HEK293 (cell line): ENCODE results near the gene TRMT112.

ENCODE experiments used
- CTCF ChIA-PET: fragments of 350-600 bp; formaldehyde crosslinking; extraction: SDS; loops from one replicate; lab custom pipeline; 2021; ENCODE audit warnings: antibody characterized with exemption; lab: Yijun Ruan, JAX
- POLR2A ChIA-PET: fragments of 300-600 bp; formaldehyde crosslinking; extraction: SDS; loops from one replicate; lab custom pipeline; 2020; ENCODE audit warnings: antibody characterized with exemption, inconsistent platforms; lab: Yijun Ruan, JAX
- H3K27ac ChIP-seq: fragments of 200-500 bp; sonication (Bioruptor generic); 2 replicates; pipeline ENCODE4 v1.5.1; 2014; ENCODE audit warnings: low read depth, low read length, control low read depth, inconsistent platforms; ENCODE audit errors: extremely low read depth
- H3K36me3 ChIP-seq, 2 experiments: fragments of 200-500 bp in 1 of 2; sonication (Bioruptor generic) in 1 of 2; 1 replicate in 1 of 2; 2 replicates in 1 of 2; pipeline ENCODE4 v1.5.1; 2014 to 2017; ENCODE audit warnings: inconsistent platforms in 2 of 2, low read length in 2 of 2; ENCODE audit not compliant: control insufficient read depth in 2 of 2, insufficient read depth in 1 of 2
- H3K4me1 ChIP-seq: fragments of 200-500 bp; sonication (Bioruptor generic); 2 replicates; pipeline ENCODE4 v1.5.1; 2014; ENCODE audit warnings: mild to moderate bottlenecking, low read length, inconsistent platforms; ENCODE audit not compliant: control insufficient read depth, insufficient read depth
- H3K4me3 ChIP-seq: 2 replicates; pipeline ENCODE4 v1.5.1; 2011; ENCODE audit warnings: low read depth, mild to moderate bottlenecking, control low read depth, low read length, moderate library complexity
- H3K9me3 ChIP-seq: fragments of 200-500 bp; sonication (Bioruptor generic); 2 replicates; pipeline ENCODE4 v1.5.1; 2014; ENCODE audit warnings: low read depth, low read length, inconsistent platforms; ENCODE audit not compliant: control insufficient read depth, insufficient read depth
- BCL11A ChIP-seq: fragments of 450-650 bp; formaldehyde crosslinking; IDR thresholded peaks from 2 replicates; pipeline ENCODE4 v1.5.1; 2016; ENCODE audit warnings: low read depth, missing biosample characterization, missing genetic modification characterization
- GLIS2 ChIP-seq: fragments of 450-650 bp; formaldehyde crosslinking; IDR thresholded peaks from 2 replicates; pipeline ENCODE4 v1.5.1; 2016; ENCODE audit warnings: missing biosample characterization, missing genetic modification characterization
- KLF1 ChIP-seq: fragments of 450-650 bp; formaldehyde crosslinking; IDR thresholded peaks from 2 replicates; pipeline ENCODE4 v1.5.1; 2016; ENCODE audit warnings: missing biosample characterization, missing genetic modification characterization
- TCF7L2 ChIP-seq: IDR thresholded peaks from 2 replicates; pipeline ENCODE4 v1.6.1; 2011; ENCODE audit warnings: low read depth, mild to moderate bottlenecking, inconsistent platforms, low read length, moderate library complexity, borderline replicate concordance
- TRIM28 ChIP-seq: IDR thresholded peaks from 2 replicates; pipeline ENCODE4 v1.6.1; 2011; ENCODE audit warnings: low read length, control low read depth, borderline replicate concordance
- YY1 ChIP-seq: fragments of 450-650 bp; formaldehyde crosslinking; IDR thresholded peaks from 2 replicates; pipeline ENCODE4 v1.5.1; 2018; ENCODE audit warnings: missing biosample characterization, missing genetic modification characterization
- ZBTB48 ChIP-seq: fragments of 450-650 bp; formaldehyde crosslinking; IDR thresholded peaks from 2 replicates; pipeline ENCODE4 v1.5.1; 2016; ENCODE audit warnings: missing biosample characterization, missing genetic modification characterization
- ZBTB8A ChIP-seq: fragments of 450-650 bp; formaldehyde crosslinking; IDR thresholded peaks from 2 replicates; pipeline ENCODE4 v1.5.1; 2016; ENCODE audit warnings: missing biosample characterization, missing genetic modification characterization
- ZFHX2 ChIP-seq: fragments of 450-650 bp; formaldehyde crosslinking; conservative IDR thresholded peaks from 2 replicates; pipeline ENCODE4 v1.5.1; 2016; ENCODE audit warnings: missing biosample characterization, missing genetic modification characterization
- ZNF10 ChIP-seq: fragments of 450-650 bp; formaldehyde crosslinking; IDR thresholded peaks from 2 replicates; pipeline ENCODE4 v1.5.1; 2017; ENCODE audit warnings: missing biosample characterization, missing genetic modification characterization
- ZNF114 ChIP-seq: fragments of 450-650 bp; formaldehyde crosslinking; IDR thresholded peaks from 2 replicates; pipeline ENCODE4 v1.5.0; 2017; ENCODE audit warnings: missing biosample characterization, missing genetic modification characterization
- ZNF146 ChIP-seq: fragments of 450-650 bp; formaldehyde crosslinking; IDR thresholded peaks from 2 replicates; pipeline ENCODE4 v1.5.1; 2016; ENCODE audit warnings: missing biosample characterization, missing genetic modification characterization
- ZNF202 ChIP-seq: fragments of 450-650 bp; formaldehyde crosslinking; IDR thresholded peaks from 2 replicates; pipeline ENCODE4 v1.5.1; 2016; ENCODE audit warnings: missing biosample characterization, missing genetic modification characterization, borderline replicate concordance
- ZNF248 ChIP-seq: fragments of 450-650 bp; formaldehyde crosslinking; IDR thresholded peaks from 2 replicates; pipeline ENCODE4 v1.5.1; 2017; ENCODE audit warnings: missing biosample characterization, missing genetic modification characterization
- ZNF292 ChIP-seq: fragments of 450-650 bp; formaldehyde crosslinking; IDR thresholded peaks from 2 replicates; pipeline ENCODE4 v1.5.1; 2016; ENCODE audit warnings: low read depth, missing biosample characterization, missing genetic modification characterization, borderline replicate concordance
- ZNF302 ChIP-seq: fragments of 450-650 bp; formaldehyde crosslinking; IDR thresholded peaks from 2 replicates; pipeline ENCODE4 v1.5.1; 2016; ENCODE audit warnings: missing biosample characterization, missing genetic modification characterization, low read depth
- ZNF335 ChIP-seq: fragments of 450-650 bp; formaldehyde crosslinking; conservative IDR thresholded peaks from 2 replicates; pipeline ENCODE4 v1.5.1; 2016; ENCODE audit warnings: missing biosample characterization, missing genetic modification characterization
- ZNF558 ChIP-seq: fragments of 450-650 bp; formaldehyde crosslinking; IDR thresholded peaks from 2 replicates; pipeline ENCODE4 v1.5.1; 2016; ENCODE audit warnings: missing biosample characterization, missing genetic modification characterization
- ZNF571 ChIP-seq: fragments of 450-650 bp; formaldehyde crosslinking; IDR thresholded peaks from 2 replicates; pipeline ENCODE4 v1.5.0; 2017; ENCODE audit warnings: missing biosample characterization, missing genetic modification characterization
- ZNF626 ChIP-seq: fragments of 450-650 bp; sonication (Bioruptor Pico); formaldehyde crosslinking; IDR thresholded peaks from 2 replicates; pipeline ENCODE4 v1.5.1; 2018; ENCODE audit warnings: missing biosample characterization, missing genetic modification characterization, inconsistent platforms
- ZNF629 ChIP-seq: fragments of 450-650 bp; formaldehyde crosslinking; IDR thresholded peaks from 2 replicates; pipeline ENCODE4 v1.5.1; 2017; ENCODE audit warnings: missing biosample characterization, missing genetic modification characterization
- ZNF830 ChIP-seq: fragments of 450-650 bp; IDR thresholded peaks from 2 replicates; pipeline ENCODE4 v1.5.0; 2018; ENCODE audit warnings: missing biosample characterization, missing genetic modification characterization, low read depth, mild to moderate bottlenecking, moderate library complexity
- ZXDB ChIP-seq: fragments of 450-650 bp; formaldehyde crosslinking; IDR thresholded peaks from 2 replicates; pipeline ENCODE4 v1.5.1; 2016; ENCODE audit warnings: missing biosample characterization, missing genetic modification characterization
- TF ChIP-seq, protein P1 (sequence below): fragments of 450-650 bp; formaldehyde crosslinking; IDR thresholded peaks from 2 replicates; pipeline ENCODE4 v1.5.1; 2016; ENCODE audit warnings: missing biosample characterization, missing genetic modification characterization
- TF ChIP-seq, protein P2 (sequence below): fragments of 450-650 bp; formaldehyde crosslinking; IDR thresholded peaks from 2 replicates; pipeline ENCODE4 v1.5.1; 2016; ENCODE audit warnings: missing biosample characterization, missing genetic modification characterization
- TF ChIP-seq, protein P3 (sequence below): fragments of 450-650 bp; formaldehyde crosslinking; optimal IDR thresholded peaks from 2 replicates; pipeline ENCODE3; 2016; ENCODE audit warnings: missing biosample characterization, mild to moderate bottlenecking, missing genetic modification characterization
- TF ChIP-seq, protein P4 (sequence below): fragments of 450-650 bp; formaldehyde crosslinking; IDR thresholded peaks from 2 replicates; pipeline ENCODE4 v1.5.1; 2016; ENCODE audit warnings: missing biosample characterization, missing genetic modification characterization
- TF ChIP-seq, protein P5 (sequence below): fragments of 450-650 bp; formaldehyde crosslinking; IDR thresholded peaks from 2 replicates; pipeline ENCODE4 v1.5.1; 2017; ENCODE audit warnings: missing biosample characterization, missing genetic modification characterization

TRMT112 gene

DNA sequence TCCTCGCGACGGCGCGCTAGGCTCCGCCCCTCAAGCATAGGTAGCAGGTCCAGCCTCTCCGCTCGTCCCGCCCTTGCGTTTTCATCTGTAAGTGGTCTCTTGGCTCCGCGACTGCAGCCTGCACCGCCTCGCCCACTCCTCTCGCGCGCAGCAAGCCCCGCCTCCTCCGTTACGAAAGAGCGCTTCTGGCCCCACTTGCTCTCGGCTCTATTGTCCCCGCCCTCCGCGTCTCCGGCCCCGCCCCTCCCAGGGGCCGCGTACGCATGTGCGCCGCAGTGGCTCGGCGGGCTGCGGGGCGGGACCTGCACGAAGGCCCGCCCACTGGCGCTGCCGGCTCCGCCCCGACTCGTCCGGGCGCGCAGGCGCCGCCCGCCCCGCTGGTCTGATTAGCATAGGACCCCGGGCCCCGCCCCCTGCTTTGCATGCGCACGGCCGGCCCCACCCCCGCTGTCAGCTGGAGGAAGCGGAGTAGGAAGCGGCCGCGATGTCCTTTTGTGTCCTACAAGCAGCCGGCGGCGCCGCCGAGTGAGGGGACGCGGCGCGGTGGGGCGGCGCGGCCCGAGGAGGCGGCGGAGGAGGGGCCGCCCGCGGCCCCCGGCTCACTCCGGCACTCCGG, 12.2 kb downstream of the TRMT112 start, which contains the start of gene ESRRA (continued):
- TF ChIP-seq, protein P1, sequence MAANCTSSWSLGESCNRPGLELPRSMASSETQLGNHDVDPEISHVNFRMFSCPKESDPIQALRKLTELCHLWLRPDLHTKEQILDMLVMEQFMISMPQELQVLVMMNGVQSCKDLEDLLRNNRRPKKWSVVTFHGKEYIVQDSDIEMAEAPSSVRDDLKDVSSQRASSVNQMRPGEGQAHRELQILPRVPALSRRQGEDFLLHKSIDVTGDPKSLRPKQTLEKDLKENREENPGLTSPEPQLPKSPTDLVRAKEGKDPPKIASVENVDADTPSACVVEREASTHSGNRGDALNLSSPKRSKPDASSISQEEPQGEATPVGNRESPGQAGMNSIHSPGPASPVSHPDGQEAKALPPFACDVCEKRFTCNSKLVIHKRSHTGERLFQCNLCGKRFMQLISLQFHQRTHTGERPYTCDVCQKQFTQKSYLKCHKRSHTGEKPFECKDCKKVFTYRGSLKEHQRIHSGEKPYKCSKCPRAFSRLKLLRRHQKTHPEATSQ (tag by site-specific recombination): no peak
- TF ChIP-seq ZBTB8A (tag by site-specific recombination) (no peak), ZFHX2 (tag by site-specific recombination) (peak; percentile 65), ZNF335 (tag by site-specific recombination) (no peak), ZNF202 (no peak), ZNF10 (tag by site-specific recombination) (no peak), ZNF571 (tag by site-specific recombination) (no peak), ZNF292 (no peak), ZNF830 (tag by site-specific recombination) (no peak), ZNF146 (tag by site-specific recombination) (no peak)

DNA sequence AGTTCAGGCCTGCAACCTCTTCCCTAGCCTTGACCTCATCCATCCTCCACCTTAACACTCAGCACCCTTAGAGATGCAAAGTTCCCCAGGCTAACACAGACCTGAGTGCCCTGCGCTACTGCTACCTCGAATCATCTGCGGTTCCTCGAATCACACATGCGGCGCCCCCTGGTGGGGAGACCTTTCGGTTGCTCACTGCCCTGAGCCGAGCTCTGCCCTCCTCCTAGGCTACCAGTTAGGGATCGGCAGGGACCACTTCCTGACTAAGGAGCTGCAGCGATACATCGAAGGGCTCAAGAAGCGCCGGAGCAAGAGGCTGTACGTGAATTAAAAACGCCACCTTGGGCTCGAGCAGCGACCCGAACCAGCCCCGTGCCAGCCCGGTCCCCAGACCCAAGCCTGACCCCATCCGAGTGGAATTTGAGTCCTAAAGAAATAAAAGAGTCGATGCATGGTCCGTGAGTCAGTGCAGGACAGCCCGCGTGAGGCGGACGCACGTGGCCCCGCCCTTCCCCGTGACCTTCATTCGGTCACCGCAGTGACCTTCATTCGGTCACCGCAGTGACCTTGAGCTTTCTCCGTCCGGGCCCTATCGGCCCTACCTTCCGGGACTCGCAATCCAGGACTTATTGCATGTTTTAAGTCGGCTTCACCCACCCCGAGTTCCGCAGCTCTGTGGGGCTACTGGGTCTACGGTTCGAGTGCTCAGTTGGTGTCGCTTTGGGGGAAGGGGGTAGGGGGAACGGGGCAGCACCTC, 12.9 kb downstream of the TRMT112 start:
- H3K36me3 ChIP-seq: peaks cover 0 to 5% of the 10 kb centered on the region in 2 experiments; a peak in 1 of 3 replicates
- H3K27ac ChIP-seq: peak overlapping the region; percentile 70
- ChIA-PET POLR2A (interaction anchor here (0.9 to 3.6 kb wide), 15 partner anchors 13 to 1463 kb away, joined by 3 to 43 read pairs (median 5); partner anchors contain the start of genes BAD, FKBP2, GPR137 and NUDT22), CTCF (interaction anchor here (0.5 to 5.8 kb wide), 47 partner anchors 9 to 1783 kb away, joined by 3 to 81 read pairs (median 5); partner anchors contain the start of genes BAD, FERMT3, FKBP2 and MARK2)
- H3K9me3 ChIP-seq: no peaks in the 10 kb centered on the region
- no peaks in the 10 kb centered on the region for H3K4me1 ChIP-seq
- peak overlapping the region; percentile 46 for H3K4me3 ChIP-seq
- 0 out of 2 replicates have a peak, but pooled peaks have one; percentile 23 for TF ChIP-seq ZXDB
- peak; percentile 99 for TF ChIP-seq ZBTB48 (tag by site-specific recombination)
- TF ChIP-seq ZNF629 (tag by site-specific recombination): peak; percentile 19; the same call in 1 of the 2 replicates
- TF ChIP-seq, protein P2, sequence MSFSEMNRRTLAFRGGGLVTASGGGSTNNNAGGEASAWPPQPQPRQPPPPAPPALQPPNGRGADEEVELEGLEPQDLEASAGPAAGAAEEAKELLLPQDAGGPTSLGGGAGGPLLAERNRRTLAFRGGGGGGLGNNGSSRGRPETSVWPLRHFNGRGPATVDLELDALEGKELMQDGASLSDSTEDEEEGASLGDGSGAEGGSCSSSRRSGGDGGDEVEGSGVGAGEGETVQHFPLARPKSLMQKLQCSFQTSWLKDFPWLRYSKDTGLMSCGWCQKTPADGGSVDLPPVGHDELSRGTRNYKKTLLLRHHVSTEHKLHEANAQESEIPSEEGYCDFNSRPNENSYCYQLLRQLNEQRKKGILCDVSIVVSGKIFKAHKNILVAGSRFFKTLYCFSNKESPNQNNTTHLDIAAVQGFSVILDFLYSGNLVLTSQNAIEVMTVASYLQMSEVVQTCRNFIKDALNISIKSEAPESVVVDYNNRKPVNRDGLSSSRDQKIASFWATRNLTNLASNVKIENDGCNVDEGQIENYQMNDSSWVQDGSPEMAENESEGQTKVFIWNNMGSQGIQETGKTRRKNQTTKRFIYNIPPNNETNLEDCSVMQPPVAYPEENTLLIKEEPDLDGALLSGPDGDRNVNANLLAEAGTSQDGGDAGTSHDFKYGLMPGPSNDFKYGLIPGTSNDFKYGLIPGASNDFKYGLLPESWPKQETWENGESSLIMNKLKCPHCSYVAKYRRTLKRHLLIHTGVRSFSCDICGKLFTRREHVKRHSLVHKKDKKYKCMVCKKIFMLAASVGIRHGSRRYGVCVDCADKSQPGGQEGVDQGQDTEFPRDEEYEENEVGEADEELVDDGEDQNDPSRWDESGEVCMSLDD: peak; percentile 21; the same call in 1 of the 2 replicates
- 0 out of 2 replicates have a peak, but pooled peaks have one; percentile 14 for TF ChIP-seq GLIS2
- no peak for TF ChIP-seq ZNF626 (tag by site-specific recombination)
- TF ChIP-seq ZNF248 (tag by site-specific recombination): no peak
- 0 out of 2 replicates have a peak, but pooled peaks have one; percentile 9 for TF ChIP-seq KLF1 (tag by site-specific recombination)
- no peak for TF ChIP-seq ZNF114 (tag by site-specific recombination)
- TF ChIP-seq BCL11A (tag by site-specific recombination): peak; percentile 71; the same call in 1 of the 2 replicates
- TF ChIP-seq ZNF558 (tag by site-specific recombination): no peak
- TF ChIP-seq TCF7L2: no peak
- TF ChIP-seq, protein P3, sequence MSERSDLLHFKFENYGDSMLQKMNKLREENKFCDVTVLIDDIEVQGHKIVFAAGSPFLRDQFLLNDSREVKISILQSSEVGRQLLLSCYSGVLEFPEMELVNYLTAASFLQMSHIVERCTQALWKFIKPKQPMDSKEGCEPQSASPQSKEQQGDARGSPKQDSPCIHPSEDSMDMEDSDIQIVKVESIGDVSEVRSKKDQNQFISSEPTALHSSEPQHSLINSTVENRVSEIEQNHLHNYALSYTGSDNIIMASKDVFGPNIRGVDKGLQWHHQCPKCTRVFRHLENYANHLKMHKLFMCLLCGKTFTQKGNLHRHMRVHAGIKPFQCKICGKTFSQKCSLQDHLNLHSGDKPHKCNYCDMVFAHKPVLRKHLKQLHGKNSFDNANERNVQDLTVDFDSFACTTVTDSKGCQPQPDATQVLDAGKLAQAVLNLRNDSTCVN: peak; percentile 37
- peak; percentile 84 for TF ChIP-seq ZNF335 (tag by site-specific recombination)
- TF ChIP-seq ZNF302 (tag by site-specific recombination): no peak
- TF ChIP-seq, protein P4, sequence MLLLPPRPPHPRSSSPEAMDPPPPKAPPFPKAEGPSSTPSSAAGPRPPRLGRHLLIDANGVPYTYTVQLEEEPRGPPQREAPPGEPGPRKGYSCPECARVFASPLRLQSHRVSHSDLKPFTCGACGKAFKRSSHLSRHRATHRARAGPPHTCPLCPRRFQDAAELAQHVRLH (tag by site-specific recombination): 0 out of 2 replicates have a peak, but pooled peaks have one; percentile 33
- 0 out of 2 replicates have a peak, but pooled peaks have one; percentile 24 for TF ChIP-seq TRIM28
- TF ChIP-seq YY1 (tag by site-specific recombination): no peak
- TF ChIP-seq, protein P5, sequence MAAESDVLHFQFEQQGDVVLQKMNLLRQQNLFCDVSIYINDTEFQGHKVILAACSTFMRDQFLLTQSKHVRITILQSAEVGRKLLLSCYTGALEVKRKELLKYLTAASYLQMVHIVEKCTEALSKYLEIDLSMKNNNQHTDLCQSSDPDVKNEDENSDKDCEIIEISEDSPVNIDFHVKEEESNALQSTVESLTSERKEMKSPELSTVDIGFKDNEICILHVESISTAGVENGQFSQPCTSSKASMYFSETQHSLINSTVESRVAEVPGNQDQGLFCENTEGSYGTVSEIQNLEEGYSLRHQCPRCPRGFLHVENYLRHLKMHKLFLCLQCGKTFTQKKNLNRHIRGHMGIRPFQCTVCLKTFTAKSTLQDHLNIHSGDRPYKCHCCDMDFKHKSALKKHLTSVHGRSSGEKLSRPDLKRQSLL (tag by site-specific recombination): peak; percentile 78
- 0 out of 2 replicates have a peak, but pooled peaks have one; percentile 51 for TF ChIP-seq ZBTB8A (tag by site-specific recombination)
